Measurements from ENCODE around the gene WDR7.

Gene WDR7

DNA sequence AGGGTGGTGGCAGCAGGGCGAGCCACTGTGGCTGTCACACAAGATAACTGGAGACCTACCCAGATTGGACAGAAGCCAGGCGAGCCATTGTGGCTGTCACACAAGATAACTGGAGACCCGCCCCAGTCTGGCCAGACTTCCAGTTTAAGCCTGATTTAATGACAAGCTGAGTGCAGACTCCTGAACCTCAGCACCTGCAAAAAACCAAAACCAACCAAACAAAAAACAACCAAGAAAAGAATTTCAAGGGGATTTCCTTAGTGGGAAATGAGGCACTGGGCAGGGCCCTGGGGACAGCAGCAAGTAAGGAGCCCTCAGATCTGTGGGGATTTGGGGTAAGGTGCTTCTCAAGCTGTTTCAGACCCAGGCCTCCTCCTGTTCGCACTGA, 400.5 kb downstream of the WDR7 start:
- DNase-seq: no peak

DNA sequence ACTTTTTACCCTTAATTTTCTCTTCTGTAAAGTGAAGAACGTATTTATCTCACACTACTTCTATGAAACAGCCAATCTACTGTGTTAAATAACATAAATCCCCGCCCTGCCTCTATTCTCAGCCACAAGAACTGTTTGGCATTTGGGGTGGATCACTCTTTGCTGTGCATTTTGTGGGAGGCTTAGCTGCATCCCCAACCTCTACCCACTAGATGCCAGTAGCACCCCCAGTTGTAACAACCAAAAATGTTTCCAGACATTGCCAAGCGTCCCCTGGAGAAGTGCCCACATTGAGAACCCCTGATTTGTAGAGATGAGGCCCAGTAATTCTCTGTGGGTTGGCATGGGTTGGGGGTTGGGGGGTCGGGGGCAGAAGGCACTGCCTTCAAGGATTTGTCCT, 401.0 kb downstream of the WDR7 start:
- no peak for DNase-seq

DNA sequence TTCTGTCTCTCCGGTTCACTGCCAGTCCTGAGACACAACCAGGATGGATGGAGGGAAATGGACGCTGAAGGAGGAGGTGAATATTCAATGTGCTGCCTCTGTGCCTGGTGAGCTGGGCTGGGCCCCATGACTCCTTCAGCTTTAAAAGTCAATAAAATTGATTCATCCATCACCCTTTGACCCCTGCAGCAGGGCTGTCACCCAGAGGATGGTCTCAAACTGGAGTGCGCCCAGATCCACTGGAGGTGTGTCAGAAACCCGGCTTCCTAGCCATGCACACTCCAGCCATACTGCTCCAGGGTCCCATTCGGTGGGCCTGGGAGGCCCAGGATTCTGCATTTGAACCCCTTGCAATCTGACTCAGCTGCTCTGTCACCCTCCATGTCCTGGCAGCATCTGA, 401.6 kb downstream of the WDR7 start:
- no peak for DNase-seq

DNA sequence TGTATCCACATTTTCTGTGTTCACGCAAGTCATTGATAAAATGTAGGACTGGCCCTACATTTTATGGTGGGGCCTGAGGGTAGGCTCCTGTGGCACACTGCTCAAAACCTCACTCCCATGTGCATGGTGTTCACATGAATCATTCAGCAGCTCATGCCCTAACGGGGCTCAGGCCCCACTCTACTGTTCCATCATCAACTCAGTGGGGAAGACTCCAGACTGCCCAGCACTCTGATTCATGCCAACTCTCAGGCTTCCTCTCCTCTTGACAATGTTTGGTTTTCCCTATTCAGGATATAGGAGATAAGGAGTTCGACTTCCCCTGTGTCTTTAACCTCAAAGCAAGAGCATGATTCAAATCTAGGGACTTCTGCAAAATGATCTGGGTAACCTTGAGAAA, 403.7 kb downstream of the WDR7 start:
- DNase-seq: no peak

DNA sequence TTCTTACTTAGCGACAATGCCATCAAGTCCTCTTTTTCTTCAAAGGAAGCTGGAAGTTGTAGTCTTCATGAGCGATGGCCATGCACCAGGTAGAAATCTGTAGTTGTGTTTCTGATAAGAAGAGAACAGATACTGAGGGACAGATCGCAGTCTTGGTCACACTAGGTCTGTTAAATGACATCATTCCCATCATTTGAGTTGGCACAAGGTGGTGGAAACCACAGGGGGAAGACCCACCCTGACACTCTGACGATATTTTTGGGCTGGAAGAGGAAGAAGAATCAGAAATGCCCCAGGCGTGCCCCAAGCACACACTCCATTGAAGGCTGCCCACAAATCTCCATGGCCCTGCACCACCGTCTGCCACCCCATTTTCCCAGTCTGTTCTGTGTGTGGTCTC, 406.7 kb downstream of the WDR7 start:
- no peak for DNase-seq

DNA sequence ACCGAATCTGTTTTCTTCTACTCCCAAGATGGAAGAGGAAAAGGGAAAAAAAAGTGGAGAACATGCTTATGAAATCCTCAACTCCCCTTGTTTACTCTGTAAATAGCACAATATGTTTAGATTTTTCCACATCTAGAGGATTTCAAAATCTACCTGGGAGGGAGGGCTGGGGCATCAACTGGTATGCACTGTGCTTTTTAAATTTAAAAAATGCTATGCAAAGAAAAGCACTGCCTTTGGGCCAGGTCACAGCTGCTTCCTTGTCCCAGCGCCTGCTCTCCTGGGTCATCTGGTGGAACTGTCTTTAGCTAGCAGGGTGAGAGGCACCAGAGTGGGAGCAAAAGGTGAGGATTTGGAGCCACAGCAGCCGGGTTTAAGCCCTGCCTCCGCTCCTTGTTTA, 407.6 kb downstream of the WDR7 start:
- DNase-seq: no peak

DNA sequence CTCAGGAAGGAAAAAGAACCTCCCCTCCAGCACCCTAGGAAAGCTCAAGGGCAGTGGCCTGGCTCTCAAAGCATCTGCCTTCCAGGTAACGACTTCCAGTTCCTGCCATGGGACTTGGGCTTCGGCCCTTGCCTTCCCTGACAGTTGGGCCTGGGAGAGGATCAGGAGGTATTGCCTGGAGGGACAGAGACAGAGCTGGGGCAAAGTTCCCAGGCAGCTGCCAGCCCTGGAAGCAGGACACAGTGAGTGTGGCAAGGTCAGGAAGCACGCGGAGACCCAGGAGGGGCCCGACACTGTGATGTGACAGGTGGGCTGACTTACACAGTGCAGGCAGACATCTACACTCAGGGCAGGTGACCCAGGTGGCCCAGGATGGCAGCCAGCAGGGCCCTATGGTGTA, 408.2 kb downstream of the WDR7 start:
- DNase-seq: no peak

DNA sequence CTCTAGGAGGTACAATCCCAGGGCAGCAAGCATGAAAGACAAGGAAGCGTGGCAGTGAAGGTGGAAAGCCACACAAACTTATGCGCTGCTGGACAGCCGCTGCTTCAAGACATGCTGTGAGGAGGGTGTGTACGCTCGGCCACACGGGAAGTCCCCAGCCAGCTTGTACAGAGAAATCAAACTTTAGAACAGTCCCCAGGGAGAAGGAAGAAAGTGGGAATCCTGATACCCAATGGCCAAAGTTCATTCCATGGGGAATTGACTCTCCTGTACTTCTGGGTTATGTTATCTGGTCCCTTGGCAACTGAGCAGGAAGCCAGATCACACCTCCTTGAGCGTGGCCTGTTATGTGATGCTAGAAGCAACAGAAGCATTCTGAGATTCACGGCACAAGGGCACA, 409.7 kb downstream of the WDR7 start:
- DNase-seq: no peak

DNA sequence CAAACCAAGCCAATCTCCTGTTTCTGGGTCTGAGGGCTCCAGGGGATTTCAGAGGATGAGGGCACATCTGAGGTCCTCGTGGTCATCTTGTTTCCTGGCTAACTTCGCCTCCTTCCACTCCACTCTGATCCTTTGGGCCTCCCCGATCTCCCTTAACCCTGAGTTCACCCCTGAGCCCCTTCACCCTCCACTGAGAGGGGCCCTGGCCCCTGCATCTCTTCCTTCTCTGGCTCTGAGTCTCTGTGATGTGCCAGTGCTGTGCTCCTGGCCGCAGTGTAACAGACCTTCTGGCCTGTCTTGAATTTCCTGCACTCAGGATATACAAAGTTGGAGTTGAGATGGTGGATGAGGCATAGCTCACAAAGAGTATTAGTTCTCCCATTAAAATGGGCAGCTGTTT, 411.0 kb downstream of the WDR7 start:
- DNase-seq: no peak

DNA sequence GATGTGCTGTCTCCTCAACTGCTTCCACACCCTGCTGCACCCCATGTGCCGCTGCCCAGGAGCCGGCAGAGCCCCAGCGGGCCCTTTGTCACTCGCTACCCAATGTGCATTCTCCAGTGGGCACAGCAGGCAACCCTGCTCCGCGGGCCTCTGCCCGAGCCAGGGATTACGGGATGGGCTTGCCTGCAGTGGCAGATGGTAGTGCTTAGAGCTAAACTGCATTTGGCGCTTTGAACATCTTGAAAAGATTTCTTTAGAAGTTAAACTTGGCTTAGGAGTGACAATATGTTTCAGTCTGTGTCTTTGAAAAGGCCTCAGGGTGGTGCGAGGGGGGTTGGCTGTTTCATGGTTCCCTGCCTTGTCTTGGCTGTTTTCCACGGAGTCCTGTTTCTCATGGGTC, 411.7 kb downstream of the WDR7 start:
- peak; percentile 47 for DNase-seq

DNA sequence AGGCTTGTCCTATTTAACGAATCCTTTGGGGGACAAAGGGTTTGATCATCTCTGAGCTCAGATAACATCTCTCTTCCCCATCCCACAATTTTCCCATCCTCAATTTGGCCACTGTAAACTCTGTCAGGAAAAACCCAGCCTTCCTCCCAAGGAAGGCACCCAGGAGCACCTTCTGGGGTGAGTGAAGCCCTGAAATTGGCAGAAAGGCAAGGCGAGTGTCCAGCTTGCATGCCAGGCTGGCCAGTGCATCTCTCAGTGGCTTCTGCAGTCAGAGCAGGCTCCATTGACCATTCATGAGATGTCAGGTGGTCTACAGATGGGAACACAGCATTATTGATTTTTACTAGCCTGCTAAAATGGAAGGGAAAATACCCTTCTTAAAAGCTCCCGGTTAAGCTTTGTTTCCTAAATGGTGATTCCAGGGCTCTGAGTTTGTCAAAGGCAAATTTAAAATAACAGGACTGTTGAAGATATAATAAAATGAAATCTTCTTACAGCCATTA, 412.5 kb downstream of the WDR7 start:
- no peak for DNase-seq

DNA sequence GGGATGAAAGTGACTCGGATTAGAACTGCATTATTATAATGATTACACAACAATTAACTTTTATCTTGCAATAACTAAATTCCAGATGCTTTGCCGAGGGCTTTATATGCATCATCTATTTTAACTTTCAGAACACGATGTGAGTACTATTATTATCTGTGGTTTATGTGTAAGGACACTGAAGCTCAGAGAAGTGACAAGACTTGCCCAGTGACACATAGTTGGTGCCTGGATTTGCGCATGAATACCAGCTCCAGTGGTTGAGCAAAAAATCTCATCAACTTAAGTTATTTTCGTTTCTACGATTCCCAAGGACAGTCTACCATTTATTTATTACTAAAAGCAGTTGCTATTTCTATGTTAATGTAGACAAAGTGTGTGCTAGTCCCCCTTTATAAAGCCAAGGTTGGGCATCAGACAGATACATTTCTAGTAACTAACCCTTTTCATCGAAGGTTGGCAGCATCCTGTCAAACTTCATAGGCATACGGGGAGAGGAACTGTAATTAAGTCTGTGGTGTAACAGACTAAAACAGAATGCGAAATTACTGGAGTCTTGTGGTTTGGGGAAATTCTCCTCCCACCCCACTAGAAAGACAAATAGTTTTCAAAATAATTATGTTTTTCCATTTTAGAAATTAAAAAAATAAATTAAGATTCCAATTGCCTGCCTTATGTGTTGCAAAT, 422.5 kb downstream of the WDR7 start:
- DNase-seq: no peak

DNA sequence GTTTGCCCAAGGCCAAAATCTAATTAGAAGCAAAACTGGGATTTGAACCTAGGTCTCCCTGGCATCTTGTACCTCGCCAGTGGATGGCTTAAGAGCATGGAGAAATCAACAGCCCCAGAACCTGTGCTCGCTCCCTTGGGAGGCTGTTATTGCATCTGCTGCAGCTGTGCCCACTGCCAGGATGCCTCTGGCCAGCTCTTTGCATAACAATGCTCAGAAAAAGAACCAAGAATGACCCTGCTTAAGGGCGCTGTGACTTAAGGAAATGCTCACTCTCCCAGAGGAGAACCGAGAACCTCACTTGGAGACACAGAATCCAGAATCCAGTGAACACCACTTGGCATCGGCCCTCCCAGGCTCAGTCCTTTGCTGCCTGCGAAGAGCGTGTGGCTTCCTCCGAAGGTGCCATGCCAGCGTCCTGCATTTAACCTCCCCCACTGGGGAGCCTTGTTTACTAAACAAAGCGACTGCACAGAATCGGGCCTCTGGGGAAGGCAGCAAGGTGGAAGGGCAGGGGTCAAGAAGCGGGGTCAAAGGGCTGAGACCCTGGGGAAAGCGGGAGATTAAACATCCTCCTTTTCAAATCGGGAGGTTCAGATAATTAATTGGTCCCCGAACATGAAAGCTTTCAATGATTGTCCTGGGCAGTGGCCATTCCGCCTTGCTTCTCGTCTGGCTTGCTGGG, 424.7 kb downstream of the WDR7 start:
- DNase-seq: no peak

DNA sequence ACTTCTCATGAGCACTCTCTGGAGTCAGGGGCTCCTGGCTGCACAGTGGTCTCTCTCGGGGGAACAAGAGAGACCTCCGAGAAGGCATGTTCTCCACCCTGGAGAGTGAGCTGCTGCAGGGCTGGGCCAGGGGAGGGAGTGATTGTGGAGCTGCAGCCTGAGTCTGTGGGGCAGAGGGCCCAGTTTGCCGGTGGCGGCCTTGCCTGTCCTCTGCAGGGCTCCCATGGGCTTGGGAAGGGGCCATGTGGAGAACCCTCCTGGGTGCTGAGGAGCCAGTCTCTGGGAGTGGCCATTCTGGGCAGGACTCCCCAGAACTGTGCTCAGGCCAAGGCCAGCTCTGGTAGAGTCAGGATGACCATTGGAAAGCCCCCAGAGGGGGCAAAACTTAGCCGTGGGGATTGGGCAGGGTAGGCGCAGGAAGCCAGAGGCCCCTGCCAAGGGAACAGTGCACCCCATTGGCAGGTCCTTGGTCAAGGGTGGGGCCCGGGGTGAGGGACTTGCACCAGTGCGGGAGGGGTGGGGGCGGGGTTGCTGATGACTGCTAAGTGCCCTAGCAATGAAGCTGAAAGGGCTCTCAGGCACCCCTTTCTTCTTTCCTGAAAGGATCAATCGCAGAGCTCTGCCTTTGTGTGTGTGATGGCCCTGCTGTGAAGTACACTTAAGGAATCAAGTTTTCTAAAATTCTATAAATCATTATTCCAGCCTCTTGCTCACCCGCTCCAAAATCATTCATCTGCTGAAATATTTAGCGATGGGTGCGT, 426.0 kb downstream of the WDR7 start:
- no peak for DNase-seq

DNA sequence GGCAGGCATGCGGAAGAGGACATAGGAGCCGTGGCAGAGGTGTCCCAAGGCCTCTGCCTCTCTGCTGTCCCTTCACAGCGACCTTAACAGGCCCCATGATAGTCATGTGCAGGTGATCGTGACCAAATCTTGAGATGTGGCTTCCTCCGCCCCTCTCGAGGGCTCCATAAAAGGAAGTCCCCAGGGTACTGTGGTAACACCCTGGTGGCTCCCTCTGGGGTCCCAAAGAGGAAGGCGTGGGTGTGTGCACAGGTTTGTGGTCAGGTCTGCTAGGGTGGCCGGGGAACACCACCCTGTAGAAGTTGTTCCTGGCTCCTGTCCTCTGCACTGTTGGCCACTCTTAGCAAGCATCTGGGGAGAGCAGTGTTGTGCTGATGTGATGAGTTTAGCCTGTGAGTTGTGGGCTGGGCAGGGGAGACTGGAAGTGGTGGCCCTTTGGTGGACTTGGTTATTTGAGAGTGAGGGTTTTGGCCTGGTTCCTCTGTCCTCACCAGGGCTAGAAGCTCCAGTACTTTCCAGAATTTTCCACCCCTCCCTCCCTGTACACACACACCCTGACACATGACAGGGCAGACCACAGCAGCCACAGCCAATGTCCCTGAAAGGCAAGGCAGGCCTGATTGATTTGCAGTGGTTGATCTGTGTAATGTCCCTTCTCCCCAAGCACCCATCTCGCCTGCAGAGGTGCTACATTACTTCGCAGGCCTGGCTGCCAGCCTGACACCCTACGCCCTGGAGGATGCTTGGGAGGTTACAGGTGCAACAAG, 426.8 kb downstream of the WDR7 start:
- no peak for DNase-seq

DNA sequence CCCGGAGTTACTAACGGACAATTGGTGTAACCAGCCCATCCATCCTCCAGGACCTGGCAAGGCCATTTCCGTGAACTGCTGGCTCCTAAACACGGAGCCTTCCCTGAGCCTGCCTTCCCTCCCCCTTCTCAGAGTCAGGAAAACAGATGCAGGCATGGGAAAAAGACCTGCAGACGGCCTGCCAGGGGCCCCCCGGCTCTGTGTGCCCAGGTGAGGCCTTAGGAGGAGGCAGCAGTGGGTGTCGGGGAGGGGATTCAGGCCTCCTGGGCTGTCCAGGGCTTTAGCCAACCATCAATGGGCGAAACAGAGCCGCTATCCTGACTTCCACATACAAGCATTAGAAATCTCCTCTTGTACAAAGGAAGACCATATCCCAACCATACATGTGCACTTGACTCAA, 427.5 kb downstream of the WDR7 start:
- no peak for DNase-seq

DNA sequence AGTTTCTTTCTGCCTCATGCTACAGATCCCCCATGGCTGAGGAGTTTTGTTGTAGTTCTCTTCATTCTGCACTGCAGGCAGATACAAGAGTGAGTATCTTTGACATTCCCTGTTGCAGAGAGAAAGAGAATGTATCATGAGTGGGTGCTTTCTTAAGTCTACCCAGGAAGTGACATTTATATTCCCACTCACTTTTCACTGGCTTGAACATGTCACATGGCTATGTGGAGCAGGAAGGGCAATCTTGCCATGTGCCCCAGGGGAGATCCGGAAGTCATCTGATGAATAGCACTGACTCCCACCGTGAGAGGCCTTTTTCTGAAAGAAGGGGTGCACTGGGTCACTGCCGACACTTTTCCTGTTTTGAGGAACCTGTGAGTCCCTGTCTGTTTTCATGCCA, 429.3 kb downstream of the WDR7 start:
- DNase-seq: no peak

DNA sequence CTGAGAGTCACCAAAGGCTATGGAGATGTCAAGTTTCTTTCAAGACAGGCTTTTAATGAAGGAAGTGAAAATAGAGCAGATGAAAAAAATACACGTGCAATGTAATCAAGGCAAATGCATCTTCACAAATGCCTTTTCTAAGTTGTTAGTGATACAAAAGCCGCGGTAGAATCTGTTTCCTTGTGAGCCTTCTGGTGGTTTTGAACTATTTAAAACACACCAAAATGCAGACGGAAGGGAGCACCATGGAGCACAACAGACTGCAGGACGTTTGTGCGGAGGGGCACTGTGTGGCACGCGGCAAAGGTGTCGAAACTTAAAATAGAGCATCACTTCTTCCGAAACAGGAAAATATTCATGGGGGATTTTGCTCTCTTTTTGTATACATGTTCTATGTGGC, 430.7 kb downstream of the WDR7 start:
- DNase-seq: no peak

DNA sequence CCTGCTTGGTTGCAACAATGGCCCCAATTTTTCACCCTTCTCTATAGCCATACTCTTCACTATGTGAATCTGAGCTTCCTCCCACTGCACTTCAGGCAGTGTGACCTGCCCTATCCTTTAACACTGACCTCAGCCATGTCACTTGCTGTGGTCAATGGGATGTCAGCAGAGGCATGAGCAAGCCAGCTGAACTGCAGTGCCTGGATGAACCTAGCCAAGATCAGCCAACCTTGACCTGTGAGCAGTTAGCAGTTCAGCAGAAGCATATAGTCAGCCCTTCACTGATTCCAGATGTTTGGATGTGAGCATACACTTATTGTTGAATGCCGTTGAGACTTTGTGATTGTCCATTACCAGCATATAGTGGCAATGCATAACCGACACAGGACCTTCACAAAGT, 432.3 kb downstream of the WDR7 start:
- DNase-seq: no peak

DNA sequence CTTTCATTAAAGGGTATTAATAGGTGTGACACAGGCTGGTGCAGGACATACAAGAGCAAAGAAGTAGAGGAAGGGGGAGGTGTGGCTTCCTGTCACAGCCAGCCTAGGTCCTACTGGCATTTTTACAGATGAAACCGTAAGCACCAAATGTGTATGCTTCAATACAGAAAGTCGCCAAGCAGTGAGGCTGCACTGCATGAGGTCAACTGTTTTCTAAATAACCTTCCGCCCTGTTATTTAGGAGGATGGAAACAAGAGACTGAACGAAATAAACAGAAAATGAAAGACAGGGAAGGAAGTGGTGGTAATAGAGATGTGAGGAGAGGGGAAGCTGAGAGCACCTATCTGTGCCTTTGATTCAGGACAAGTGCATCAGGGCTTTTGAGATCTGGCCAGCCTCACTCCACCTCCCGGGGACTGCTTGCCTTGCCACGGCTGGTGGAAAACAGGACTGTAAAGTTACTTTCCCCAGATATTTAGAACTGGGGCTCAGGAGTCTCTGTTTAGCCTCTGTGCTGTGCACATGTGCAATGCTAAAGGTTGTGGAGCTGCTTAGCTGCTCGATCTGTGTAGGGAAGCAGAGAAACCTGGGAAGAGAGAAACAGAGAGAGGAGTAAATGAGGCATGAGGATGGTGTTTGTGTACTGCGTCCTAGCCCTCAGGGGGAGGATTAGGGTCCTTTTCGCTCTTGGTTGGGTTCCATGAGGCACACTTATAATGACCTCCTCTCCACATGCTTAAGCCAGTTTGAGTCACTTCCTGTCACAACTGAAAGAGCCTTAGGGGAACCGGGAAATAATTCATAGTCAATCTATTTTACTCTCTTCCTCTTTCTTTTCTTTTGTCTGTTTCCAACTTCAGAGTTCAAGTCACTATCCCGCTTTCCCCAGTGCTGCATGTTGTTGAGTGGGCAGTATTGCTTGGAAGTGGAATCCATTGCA, 433.4 kb downstream of the WDR7 start:
- DNase-seq: no peak

DNA sequence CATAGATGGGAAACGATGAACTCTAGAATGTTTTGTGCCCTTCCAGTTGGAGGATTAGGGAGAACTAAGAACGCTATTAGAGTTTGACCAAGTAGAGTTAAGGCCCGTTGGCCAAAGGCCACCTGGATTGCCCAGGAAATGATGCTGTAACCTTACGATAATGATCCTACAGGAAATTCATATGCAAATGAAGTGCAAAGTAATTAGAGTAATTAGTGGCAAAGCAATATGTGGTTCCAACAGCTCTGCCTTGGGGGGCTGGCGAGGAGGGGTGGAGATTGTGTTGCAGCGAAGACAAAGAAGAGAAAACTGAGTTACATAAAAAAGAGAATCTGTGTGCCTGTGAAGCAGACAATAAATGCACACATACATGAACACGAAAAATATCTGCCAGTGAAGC, 434.2 kb downstream of the WDR7 start:
- no peak for DNase-seq

DNA sequence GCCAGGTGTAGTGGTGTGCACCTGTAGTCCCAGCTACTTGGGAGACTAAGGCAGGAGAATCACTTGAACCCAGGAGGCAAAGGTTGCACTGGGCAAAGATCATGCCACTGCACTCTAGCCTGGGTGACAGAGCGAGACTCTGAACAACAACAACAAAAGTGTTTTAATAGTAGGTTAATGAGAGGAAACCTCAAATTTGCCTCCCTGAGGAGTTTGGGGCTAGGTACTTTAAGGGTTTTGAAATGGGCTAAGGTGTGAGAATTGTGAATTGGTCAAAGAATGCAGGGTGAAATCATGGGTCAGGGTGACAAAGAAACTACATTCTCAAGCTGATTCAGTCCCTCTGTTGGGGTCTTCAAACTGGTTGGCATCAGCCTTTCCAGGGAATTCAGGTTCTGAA, 435.0 kb downstream of the WDR7 start:
- no peak for DNase-seq
